ENCODE data around the gene ASXL2. TPM values are rescaled to one million over a fixed set of nuclear protein-coding genes. Genes with fewer than 3 reads are reported as not detected.

ASXL2 gene
- total RNA-seq, 1 donor from 2014 or later: 19.9 TPM

DNA sequence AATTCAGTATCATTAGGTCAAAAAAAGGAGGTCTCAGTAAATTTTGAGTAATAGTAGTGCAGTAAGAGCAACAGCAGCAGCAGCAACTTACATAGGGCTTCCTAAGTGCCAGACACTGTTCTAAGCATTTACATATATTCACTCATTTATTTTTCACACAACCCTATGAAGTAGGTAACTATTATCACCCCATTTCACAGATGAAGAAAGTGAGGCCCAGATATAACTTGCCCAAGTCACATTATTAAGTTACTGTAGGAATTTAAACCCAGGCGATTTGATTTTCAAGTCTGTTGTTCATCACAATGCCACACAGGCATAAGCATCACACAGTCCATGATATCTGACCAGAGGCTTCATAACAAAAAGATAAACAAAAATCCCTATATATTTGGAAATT lies 114.7 kb downstream of the ASXL2 start:
- H3K4me1 Mint-ChIP-seq (ENCODE audit: low read depth, unreplicated experiment): no peaks in the 10 kb centered on the region
- H3K4me3 Mint-ChIP-seq (ENCODE audit: unreplicated experiment): no peak overlapping the region
- H3K9me3 Mint-ChIP-seq (ENCODE audit: unreplicated experiment): no peaks in the 10 kb centered on the region
- H3K36me3 Mint-ChIP-seq (ENCODE audit: unreplicated experiment): no peaks in the 10 kb centered on the region
- TF ChIP-seq, protein P1, sequence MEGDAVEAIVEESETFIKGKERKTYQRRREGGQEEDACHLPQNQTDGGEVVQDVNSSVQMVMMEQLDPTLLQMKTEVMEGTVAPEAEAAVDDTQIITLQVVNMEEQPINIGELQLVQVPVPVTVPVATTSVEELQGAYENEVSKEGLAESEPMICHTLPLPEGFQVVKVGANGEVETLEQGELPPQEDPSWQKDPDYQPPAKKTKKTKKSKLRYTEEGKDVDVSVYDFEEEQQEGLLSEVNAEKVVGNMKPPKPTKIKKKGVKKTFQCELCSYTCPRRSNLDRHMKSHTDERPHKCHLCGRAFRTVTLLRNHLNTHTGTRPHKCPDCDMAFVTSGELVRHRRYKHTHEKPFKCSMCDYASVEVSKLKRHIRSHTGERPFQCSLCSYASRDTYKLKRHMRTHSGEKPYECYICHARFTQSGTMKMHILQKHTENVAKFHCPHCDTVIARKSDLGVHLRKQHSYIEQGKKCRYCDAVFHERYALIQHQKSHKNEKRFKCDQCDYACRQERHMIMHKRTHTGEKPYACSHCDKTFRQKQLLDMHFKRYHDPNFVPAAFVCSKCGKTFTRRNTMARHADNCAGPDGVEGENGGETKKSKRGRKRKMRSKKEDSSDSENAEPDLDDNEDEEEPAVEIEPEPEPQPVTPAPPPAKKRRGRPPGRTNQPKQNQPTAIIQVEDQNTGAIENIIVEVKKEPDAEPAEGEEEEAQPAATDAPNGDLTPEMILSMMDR (IDR thresholded peaks at IDR 0.05; ENCODE audit: partially characterized antibody, unreplicated experiment): no peak
- H3K27ac Mint-ChIP-seq (ENCODE audit: unreplicated experiment): no peak overlapping the region
- DNase-seq: no peak
- H3K27me3 Mint-ChIP-seq (ENCODE audit: unreplicated experiment): no peaks in the 10 kb centered on the region

DNA sequence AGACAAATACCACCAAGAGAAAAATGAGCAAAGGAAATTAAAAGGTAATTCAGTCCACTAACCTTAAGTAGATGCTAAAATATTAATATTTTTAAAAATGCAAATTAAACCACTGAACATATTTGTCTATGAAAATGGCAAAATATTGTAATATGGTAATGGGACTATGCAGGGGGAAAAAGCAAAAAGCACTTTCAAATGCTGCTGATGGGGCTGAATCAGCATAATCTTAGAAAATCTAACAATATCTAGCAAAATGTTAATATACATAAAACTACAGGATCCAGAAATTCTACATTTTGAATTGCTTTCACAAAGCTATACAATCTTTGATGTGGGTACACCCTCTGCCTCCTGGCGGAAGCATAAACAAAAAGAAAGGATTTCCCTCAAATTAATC lies 118.0 kb downstream of the ASXL2 start:
- H3K36me3 Mint-ChIP-seq (ENCODE audit: unreplicated experiment): no peaks in the 10 kb centered on the region
- no peaks in the 10 kb centered on the region for H3K27me3 Mint-ChIP-seq (ENCODE audit: unreplicated experiment)
- H3K4me3 Mint-ChIP-seq (ENCODE audit: unreplicated experiment): no peak overlapping the region
- DNase-seq: no peak
- H3K4me1 Mint-ChIP-seq (ENCODE audit: low read depth, unreplicated experiment): no peaks in the 10 kb centered on the region
- TF ChIP-seq, protein P1 (IDR thresholded peaks at IDR 0.05; ENCODE audit: partially characterized antibody, unreplicated experiment): no peak
- H3K27ac Mint-ChIP-seq (ENCODE audit: unreplicated experiment): no peak overlapping the region
- no peaks in the 10 kb centered on the region for H3K9me3 Mint-ChIP-seq (ENCODE audit: unreplicated experiment)

DNA sequence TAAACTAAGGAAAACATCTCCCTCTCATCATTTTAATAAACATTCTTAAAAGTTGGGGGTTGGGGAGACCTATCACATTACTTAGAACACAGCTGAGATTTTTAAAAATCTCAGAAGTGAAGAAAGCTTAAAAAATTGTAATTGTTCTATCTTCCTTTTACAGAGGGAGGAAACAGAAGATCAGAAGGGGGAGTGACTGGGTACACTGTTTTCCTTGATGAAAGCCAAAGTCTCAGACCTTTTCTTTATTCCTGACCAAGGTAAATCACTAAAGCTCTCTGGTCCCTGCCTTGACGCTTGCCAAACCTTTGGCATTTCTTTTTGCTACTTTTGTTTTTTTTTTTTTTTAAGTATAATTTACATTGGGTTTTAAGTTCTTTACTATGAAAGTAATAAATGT lies 119.9 kb downstream of the ASXL2 start:
- no peaks in the 10 kb centered on the region for H3K4me1 Mint-ChIP-seq (ENCODE audit: low read depth, unreplicated experiment)

DNA sequence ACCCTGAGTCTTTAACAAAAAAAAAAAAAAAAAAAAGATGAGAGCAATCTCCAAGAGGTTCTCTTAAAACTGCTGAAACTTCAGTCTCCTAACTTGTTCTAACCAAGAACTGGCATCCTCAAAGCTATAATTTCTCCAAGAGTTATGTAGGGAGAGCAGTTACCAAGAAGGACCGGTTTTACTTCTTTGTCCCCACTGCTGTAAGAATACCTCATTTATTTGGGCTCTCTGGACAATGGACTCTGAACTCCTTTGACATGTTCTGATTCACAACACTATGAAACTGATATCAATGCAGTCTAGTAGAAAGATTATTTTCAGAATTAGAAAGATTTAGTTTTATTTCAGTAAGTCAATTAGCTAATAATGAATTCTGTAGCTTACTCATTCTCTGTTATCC lies 120.4 kb downstream of the ASXL2 start:
- H3K9me3 Mint-ChIP-seq (ENCODE audit: unreplicated experiment): no peaks in the 10 kb centered on the region
- TF ChIP-seq, protein P1 (IDR thresholded peaks at IDR 0.05; ENCODE audit: partially characterized antibody, unreplicated experiment): no peak
- no peak for DNase-seq
- H3K27me3 Mint-ChIP-seq (ENCODE audit: unreplicated experiment): no peaks in the 10 kb centered on the region
- H3K4me1 Mint-ChIP-seq (ENCODE audit: low read depth, unreplicated experiment): no peaks in the 10 kb centered on the region
- H3K36me3 Mint-ChIP-seq (ENCODE audit: unreplicated experiment): peaks cover 5% of the 10 kb centered on the region
- no peak overlapping the region for H3K4me3 Mint-ChIP-seq (ENCODE audit: unreplicated experiment)
- no peak overlapping the region for H3K27ac Mint-ChIP-seq (ENCODE audit: unreplicated experiment)

More for the DNA sequence above, 119.9 kb downstream of the ASXL2 start:
- DNase-seq: no peak
- TF ChIP-seq, protein P1 (IDR thresholded peaks at IDR 0.05; ENCODE audit: partially characterized antibody, unreplicated experiment): no peak
- Mint-ChIP-seq H3K36me3 (ENCODE audit: unreplicated experiment) (peaks cover 4% of the 10 kb centered on the region), H3K27ac (ENCODE audit: unreplicated experiment) (no peak overlapping the region), H3K9me3 (ENCODE audit: unreplicated experiment) (no peaks in the 10 kb centered on the region), H3K27me3 (ENCODE audit: unreplicated experiment) (no peaks in the 10 kb centered on the region), H3K4me3 (ENCODE audit: unreplicated experiment) (no peak overlapping the region)

DNA sequence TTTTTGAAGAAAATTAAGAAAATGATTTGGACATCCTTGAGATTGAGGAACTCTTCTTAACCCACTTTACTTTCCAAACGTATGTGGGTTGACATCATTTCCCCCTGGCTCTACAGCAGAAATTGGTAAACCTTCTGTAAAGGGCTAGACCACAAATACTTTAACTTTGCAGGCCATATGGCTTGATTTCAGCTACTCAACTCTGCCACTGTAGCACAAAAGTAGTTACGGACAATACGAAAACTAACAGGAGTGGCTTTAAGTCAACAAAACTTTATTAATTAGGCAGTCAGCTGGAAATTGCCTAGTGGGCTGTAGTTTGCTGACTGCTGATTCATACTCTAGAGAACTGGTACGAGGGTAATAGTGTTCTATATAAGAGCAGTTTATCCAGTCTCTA lies 121.8 kb downstream of the ASXL2 start:
- TF ChIP-seq, protein P1 (IDR thresholded peaks at IDR 0.05; ENCODE audit: partially characterized antibody, unreplicated experiment): no peak
- H3K36me3 Mint-ChIP-seq (ENCODE audit: unreplicated experiment): peaks cover 5% of the 10 kb centered on the region
- DNase-seq: no peak
- no peak overlapping the region for H3K27ac Mint-ChIP-seq (ENCODE audit: unreplicated experiment)
- no peaks in the 10 kb centered on the region for H3K4me1 Mint-ChIP-seq (ENCODE audit: low read depth, unreplicated experiment)
- H3K4me3 Mint-ChIP-seq (ENCODE audit: unreplicated experiment): no peak overlapping the region
- no peaks in the 10 kb centered on the region for H3K9me3 Mint-ChIP-seq (ENCODE audit: unreplicated experiment)
- H3K27me3 Mint-ChIP-seq (ENCODE audit: unreplicated experiment): no peaks in the 10 kb centered on the region

Data from glutamatergic neuron (in vitro differentiated cells).